Right lobe of liver (tissue), 6 donors: Measurements from ENCODE around the gene FMN1. TPM values are rescaled to one million over a fixed set of nuclear protein-coding genes. Genes with fewer than 3 reads are reported as not detected.

Source experiments
- ATAC-seq, 4 donors: fragments of 200-7000 bp; cut with Tn5 transposase; one replicate each; pipeline ENCODE4 v1.9.1; 2020; ENCODE audit warnings: mild to moderate bottlenecking in 4 of 4, moderate library complexity in 4 of 4
- DNase-seq, 3 donors: peaks; one replicate each; pipeline ENCODE4 v3.0.0-alpha.2; 2020
- H3K27ac ChIP-seq, 3 donors: fragments of 200-600 bp; one replicate each; pipeline ENCODE4 v1.8.0; 2022
- H3K27me3 ChIP-seq, 2 donors: fragments of 200-600 bp; one replicate each; pipeline ENCODE4 v1.8.0; 2022
- H3K36me3 ChIP-seq, 4 donors: fragments of 200-600 bp; sonication (generic) in 1 of 4; one replicate each; pipeline versions ENCODE4 v1.5.1 to v1.8.0; 2017 to 2022; ENCODE audit warnings: control low read depth in 1 of 4
- H3K4me1 ChIP-seq, 4 donors: fragments of 200-600 bp; sonication (generic) in 1 of 4; one replicate each; pipeline versions ENCODE4 v1.5.1 to v1.8.0; 2017 to 2022; ENCODE audit warnings: control low read depth in 1 of 4
- H3K4me3 ChIP-seq, 3 donors: fragments of 200-600 bp; one replicate each; pipeline ENCODE4 v1.8.0; 2022
- H3K9me3 ChIP-seq, 4 donors: fragments of 200-600 bp; sonication (generic) in 1 of 4; one replicate each; pipeline versions ENCODE4 v1.5.1 to v1.8.0; 2017 to 2022; ENCODE audit warnings: control low read depth in 1 of 4
- CTCF ChIP-seq, 4 donors: fragments of 200-600 bp in 3 of 4; fragments of 450-650 bp in 1 of 4; IDR thresholded peaks; one replicate each; pipeline versions ENCODE4 v1.5.1 to v1.8.0; 2016 to 2022; ENCODE audit warnings: antibody characterized with exemption in 4 of 4, mild to moderate bottlenecking in 2 of 4
- POLR2A ChIP-seq: fragments of 450-650 bp; IDR thresholded peaks from one replicate; pipeline ENCODE4 v1.6.1; 2017; ENCODE audit warnings: antibody characterized with exemption, mild to moderate bottlenecking
- WGBS: methylation state at CpG from one replicate; pipeline ENCODE4 v1.1.6; 2018; ENCODE audit warnings: low coverage, low lambda C conversion rate; ENCODE audit not compliant: insufficient coverage; ENCODE audit errors: missing lambda C conversion rate; 5-methylcytosine and 5-hydroxymethylcytosine counted together
- intact Hi-C, 2 donors: fragments of 100-400 bp; cut with DNase I; formaldehyde crosslinking; loops; one replicate each; pipeline versions ENCODE4 v1.11.2 to v1.14.1; 2022
- total RNA-seq, 6 experiments: library from RNA; depleted of rRNA in 2 of 6; stranded (reverse); fragments of >200 nt in 2 of 6; fragmentation: NEBNext Ultra II Directional in 3 of 6; extraction: Animal tissue kit (Norgen Biotek cat#: 25700) in 3 of 6; gene quantifications; one replicate each; pipeline versions ENCODE4 v1.1.0 to v1.2.4, GENCODE V29; 2016 to 2023
- donor health status: DM: no; HTN: yes; CAD: no.
- donor health status: DM: no; HTN: no; CAD: no.
- donor health status: DM: no; HTN: no; CAD: no.
- donor health status: DM: no; HTN: yes; CAD: no.
- donor health status: DM: no; HTN: yes; CAD: no.

FMN1 gene
- total RNA-seq, 6 experiments from 2014 or later = 1.1 to 6.8 (median 3.1) TPM

- H3K4me3 ChIP-seq = no peak overlapping the region
- ATAC-seq = no peak
- TF ChIP-seq POLR2A (no peak), CTCF (IDR thresholded peaks at IDR 0.05) (no peak)
- no peaks in the 10 kb centered on the region for H3K4me1 ChIP-seq
- WGBS = 75% methylated on average over 4 of the region's 4 CpGs
- no peak overlapping the region for H3K27ac ChIP-seq
- H3K36me3 ChIP-seq = no peaks in the 10 kb centered on the region
- H3K9me3 ChIP-seq = no peaks in the 10 kb centered on the region
- no peak for DNase-seq
- intact Hi-C loops = no loop called here
- H3K27me3 ChIP-seq = no peaks in the 10 kb centered on the region
These were observed 415.9 kb downstream of the FMN1 start for GRCh38 chr15:32778391-32779176.

- DNase-seq (no peak), ATAC-seq (no peak)
- Histone ChIP-seq H3K36me3 (no peaks in the 10 kb centered on the region), H3K27me3 (no peaks in the 10 kb centered on the region), H3K4me3 (no peak overlapping the region), H3K4me1 (no peaks in the 10 kb centered on the region), H3K9me3 (no peaks in the 10 kb centered on the region), H3K27ac (no peak overlapping the region)
- intact Hi-C loops = no loop called here
- TF ChIP-seq CTCF (IDR thresholded peaks at IDR 0.05) = no peak
- no peak for TF ChIP-seq POLR2A
- WGBS = 65% methylated on average over 3 of the region's 3 CpGs
These were observed 419.4 kb downstream of the FMN1 start for GRCh38 chr15:32775103-32775502.

- Histone ChIP-seq H3K4me3 (no peak overlapping the region), H3K27me3 (no peaks in the 10 kb centered on the region), H3K27ac (no peak overlapping the region), H3K36me3 (no peaks in the 10 kb centered on the region), H3K9me3 (no peaks in the 10 kb centered on the region), H3K4me1 (no peaks in the 10 kb centered on the region)
- 74% methylated on average over 4 of the region's 4 CpGs for WGBS
- DNase-seq (no peak), ATAC-seq (no peak)
- intact Hi-C loops = no loop called here
- no peak for TF ChIP-seq POLR2A
- TF ChIP-seq CTCF (IDR thresholded peaks at IDR 0.05) = no peak
These were observed 420.5 kb downstream of the FMN1 start for GRCh38 chr15:32774022-32774421.

GRCh38 chr15:32767236-32767635, 427.3 kb downstream of the FMN1 start:
- no peaks in the 10 kb centered on the region for H3K9me3 ChIP-seq
- 27% methylated on average over 1 of the region's 1 CpG for WGBS
- no peaks in the 10 kb centered on the region for H3K36me3 ChIP-seq
- no peak for ATAC-seq
- DNase-seq = no peak
- no peaks in the 10 kb centered on the region for H3K27me3 ChIP-seq
- no peaks in the 10 kb centered on the region for H3K4me1 ChIP-seq
- intact Hi-C loops = no loop called here
- TF ChIP-seq POLR2A (no peak), CTCF (IDR thresholded peaks at IDR 0.05) (no peak)
- H3K27ac ChIP-seq = no peak overlapping the region
- no peak overlapping the region for H3K4me3 ChIP-seq
